Stimulated activated naive CD4-positive, alpha-beta T cell (primary cell): ENCODE data around the gene VPS9D1.
"Not testable (repeated sequence)": the region's sequence is repeated elsewhere in the genome, so short reads cannot be mapped to it uniquely, and the experiment has no call there.

Experiments
- DNase-seq, 6 experiments: peaks; one replicate each; lab custom pipeline; 2025; lab: John Stamatoyannopoulos, UW

Gene VPS9D1

GRCh38 chr16:89664238-89664637 lies 56.5 kb downstream of the VPS9D1 start:
- not testable (repeated sequence) for DNase-seq

GRCh38 chr16:89661215-89661614 lies 59.5 kb downstream of the VPS9D1 start:
- DNase-seq = no peak

- DNase-seq = no peak
Measured at GRCh38 chr16:89660146-89660545, 60.6 kb downstream of the VPS9D1 start.

GRCh38 chr16:89658221-89658879 lies 62.3 kb downstream of the VPS9D1 start:
- no peak for DNase-seq

GRCh38 chr16:89657442-89658220 lies 63.1 kb downstream of the VPS9D1 start, which contains the start of the genes CHMP1A and SPATA33:
Gene CHMP1A, minus strand, starts transcription at chr16:89657708. Its CDS starts 120 bp downstream, at chr16:89657588.
Gene SPATA33, plus strand, starts transcription at chr16:89657836. Its CDS starts 76 bp downstream, at chr16:89657912.
- peak; percentile 83 to 94 (median 90) for DNase-seq
